Central memory CD8-positive, alpha-beta T cell (primary cell): Measurements from ENCODE around the gene B3GLCT.
"Not testable (repeated sequence)": the region's sequence is repeated elsewhere in the genome, so short reads cannot be mapped to it uniquely, and the experiment has no call there.

Experiments
- ATAC-seq: fragments of 150-1000 bp; cut with Tn5 transposase; replicated peaks from 2 replicates; pipeline ENCODE4 v1.10.0; 2022; ENCODE audit warnings: mild to moderate bottlenecking, moderate FRiP score, moderate number of reproducible peaks; ENCODE audit not compliant: poor library complexity, severe bottlenecking; ENCODE audit errors: extremely low read depth
- DNase-seq, 2 donors: peaks; one replicate each; pipeline ENCODE4 v3.0.0; 2021; ENCODE audit warnings: low spot score in 2 of 2
- H3K27ac Mint-ChIP-seq: one replicate; pipeline ENCODE4 v1.8.0; 2022; ENCODE audit warnings: low read depth, mild to moderate bottlenecking, moderate library complexity, mixed read lengths
- H3K27me3 Mint-ChIP-seq: one replicate; pipeline ENCODE4 v1.8.0; 2022; ENCODE audit warnings: mixed read lengths
- H3K36me3 Mint-ChIP-seq: one replicate; pipeline ENCODE4 v1.8.0; 2022; ENCODE audit warnings: mild to moderate bottlenecking, moderate library complexity, mixed read lengths; ENCODE audit not compliant: insufficient read depth
- H3K4me1 Mint-ChIP-seq: one replicate; pipeline ENCODE4 v1.8.0; 2022; ENCODE audit warnings: mixed read lengths
- H3K4me3 Mint-ChIP-seq: one replicate; pipeline ENCODE4 v1.8.0; 2022; ENCODE audit warnings: mild to moderate bottlenecking, moderate library complexity, mixed read lengths
- H3K9me3 Mint-ChIP-seq: one replicate; pipeline ENCODE4 v1.8.0; 2022; ENCODE audit warnings: mixed read lengths

Gene B3GLCT

GRCh38 chr13:31322702-31323405 is 123.1 kb downstream of the B3GLCT start:
- DNase-seq = no peak
- Mint-ChIP-seq H3K9me3 (no peaks in the 10 kb centered on the region), H3K4me3 (no peak overlapping the region), H3K4me1 (no peaks in the 10 kb centered on the region), H3K36me3 (peaks cover 5% of the 10 kb centered on the region), H3K27ac (no peak overlapping the region), H3K27me3 (no peaks in the 10 kb centered on the region)
- no peak for ATAC-seq

GRCh38 chr13:31327182-31327860 is 127.5 kb downstream of the B3GLCT start:
- ATAC-seq (no peak), DNase-seq (no peak)
- Mint-ChIP-seq H3K27ac (no peak overlapping the region), H3K4me1 (no peaks in the 10 kb centered on the region), H3K27me3 (no peaks in the 10 kb centered on the region), H3K9me3 (no peaks in the 10 kb centered on the region), H3K4me3 (no peak overlapping the region), H3K36me3 (peaks cover 5% of the 10 kb centered on the region)

DNA sequence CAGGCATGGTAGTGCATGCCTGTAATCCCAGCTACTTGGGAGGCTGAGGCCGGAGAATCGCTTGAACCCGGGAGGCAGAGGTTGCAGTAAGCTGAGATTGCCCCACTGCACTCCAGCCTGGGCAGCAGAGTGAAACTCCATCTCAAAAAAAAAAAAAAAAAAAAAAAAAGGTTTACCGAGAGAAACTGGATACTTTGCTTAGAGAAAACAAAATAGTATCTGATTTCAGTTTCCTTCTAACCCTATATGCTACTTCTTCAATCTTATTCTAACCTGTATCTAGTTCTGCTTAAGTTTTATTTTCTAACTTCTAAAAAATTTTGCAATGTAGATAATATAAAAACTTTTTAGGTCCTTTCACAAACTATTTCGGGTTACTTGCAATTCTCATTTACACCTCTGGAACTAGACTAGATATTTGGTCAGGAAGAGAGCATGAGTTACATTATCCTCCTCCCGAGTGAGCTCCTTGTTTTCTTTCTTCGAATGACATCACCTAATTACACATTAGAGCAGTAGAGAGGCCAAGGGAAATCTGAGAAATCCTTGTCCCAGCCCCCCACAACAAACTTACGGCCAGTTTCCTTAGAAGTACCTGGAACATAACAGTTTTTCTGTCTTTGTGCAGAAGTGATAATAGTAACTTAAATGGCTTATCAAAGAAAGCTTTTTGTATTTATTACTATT is 128.9 kb downstream of the B3GLCT start:
- no peak overlapping the region for H3K27ac Mint-ChIP-seq

DNA sequence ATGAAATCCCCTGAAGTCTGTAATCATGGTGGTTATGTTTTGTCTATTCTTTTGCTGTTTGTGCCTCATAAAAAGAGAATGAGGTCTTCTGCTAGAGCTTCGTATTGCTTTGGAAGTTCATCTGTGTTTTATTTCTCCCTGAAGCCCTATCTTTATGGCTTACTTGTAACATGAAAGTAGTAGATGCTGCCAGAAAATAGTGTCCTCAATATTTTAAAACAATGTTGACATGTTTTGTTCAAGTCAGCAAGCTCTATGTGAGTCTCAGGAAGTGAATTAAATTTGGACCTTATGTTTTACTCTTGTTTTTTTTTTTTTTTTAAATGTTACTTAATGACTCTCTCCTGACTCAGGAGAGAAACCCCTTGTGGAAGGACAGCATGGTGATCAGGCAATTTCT is 130.5 kb downstream of the B3GLCT start:
- Mint-ChIP-seq H3K4me3 (no peak overlapping the region), H3K27me3 (no peaks in the 10 kb centered on the region), H3K27ac (no peak overlapping the region), H3K9me3 (no peaks in the 10 kb centered on the region), H3K4me1 (no peaks in the 10 kb centered on the region), H3K36me3 (peaks cover 3% of the 10 kb centered on the region)
- DNase-seq (no peak), ATAC-seq (no peak)

More for the DNA sequence above, 128.9 kb downstream of the B3GLCT start:
- H3K36me3 Mint-ChIP-seq = peaks cover 3% of the 10 kb centered on the region
- H3K9me3 Mint-ChIP-seq = no peaks in the 10 kb centered on the region
- DNase-seq (no peak), ATAC-seq (no peak)
- H3K4me1 Mint-ChIP-seq = no peaks in the 10 kb centered on the region
- H3K27me3 Mint-ChIP-seq = no peaks in the 10 kb centered on the region
- H3K4me3 Mint-ChIP-seq = no peak overlapping the region

GRCh38 chr13:31331068-31331467 is 131.3 kb downstream of the B3GLCT start:
- DNase-seq (no peak), ATAC-seq (no peak)
- peaks cover 3% of the 10 kb centered on the region for H3K36me3 Mint-ChIP-seq
- peaks cover 8% of the 10 kb centered on the region for H3K9me3 Mint-ChIP-seq
- H3K27ac Mint-ChIP-seq = no peak overlapping the region
- no peaks in the 10 kb centered on the region for H3K27me3 Mint-ChIP-seq
- H3K4me3 Mint-ChIP-seq = no peak overlapping the region
- H3K4me1 Mint-ChIP-seq = no peaks in the 10 kb centered on the region

- H3K36me3 Mint-ChIP-seq = no peaks in the 10 kb centered on the region
- ATAC-seq (no peak), DNase-seq (no peak)
- no peaks in the 10 kb centered on the region for H3K27me3 Mint-ChIP-seq
- H3K9me3 Mint-ChIP-seq = peaks cover 26% of the 10 kb centered on the region
- H3K4me1 Mint-ChIP-seq = no peaks in the 10 kb centered on the region
- no peak overlapping the region for H3K4me3 Mint-ChIP-seq
- no peak overlapping the region for H3K27ac Mint-ChIP-seq
These were observed 134.8 kb downstream of the B3GLCT start for GRCh38 chr13:31334547-31334946.

DNA sequence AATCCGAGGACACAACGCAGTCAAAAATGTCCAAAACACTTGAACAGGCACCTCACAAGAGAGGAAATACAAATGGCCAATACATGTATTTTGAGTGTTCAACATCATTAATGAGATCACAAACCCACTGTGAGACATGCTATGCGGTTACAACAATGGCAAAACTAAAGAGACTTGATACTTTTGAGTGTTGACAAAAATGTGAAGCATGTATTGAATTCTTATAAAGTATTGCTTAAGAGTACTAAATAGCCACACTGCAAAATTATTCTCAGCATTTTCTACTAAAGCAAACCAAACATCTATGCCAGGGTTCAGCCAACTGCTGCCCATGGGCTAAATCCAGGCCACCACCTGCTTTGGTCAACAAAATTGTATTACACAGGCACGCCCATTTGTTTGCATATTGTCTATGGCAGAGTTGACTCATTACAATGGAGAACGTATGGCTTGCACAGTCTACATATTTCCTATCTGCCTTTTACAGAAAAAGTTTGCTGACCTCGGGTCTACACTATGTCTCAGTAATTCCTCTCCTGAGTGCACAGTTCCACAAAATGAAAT is 135.3 kb downstream of the B3GLCT start:
- no peak overlapping the region for H3K4me3 Mint-ChIP-seq
- DNase-seq (no peak), ATAC-seq (no peak)
- H3K27ac Mint-ChIP-seq = no peak overlapping the region
- H3K27me3 Mint-ChIP-seq = no peaks in the 10 kb centered on the region
- no peaks in the 10 kb centered on the region for H3K36me3 Mint-ChIP-seq
- peaks cover 26% of the 10 kb centered on the region for H3K9me3 Mint-ChIP-seq
- no peaks in the 10 kb centered on the region for H3K4me1 Mint-ChIP-seq

- DNase-seq, ATAC-seq, H3K4me1 Mint-ChIP-seq, H3K27me3 Mint-ChIP-seq, H3K27ac Mint-ChIP-seq, H3K36me3 Mint-ChIP-seq, H3K4me3 Mint-ChIP-seq: not testable (repeated sequence)
- peaks cover 26% of the 10 kb centered on the region for H3K9me3 Mint-ChIP-seq
These were observed 139.8 kb downstream of the B3GLCT start for GRCh38 chr13:31339616-31340015.

DNA sequence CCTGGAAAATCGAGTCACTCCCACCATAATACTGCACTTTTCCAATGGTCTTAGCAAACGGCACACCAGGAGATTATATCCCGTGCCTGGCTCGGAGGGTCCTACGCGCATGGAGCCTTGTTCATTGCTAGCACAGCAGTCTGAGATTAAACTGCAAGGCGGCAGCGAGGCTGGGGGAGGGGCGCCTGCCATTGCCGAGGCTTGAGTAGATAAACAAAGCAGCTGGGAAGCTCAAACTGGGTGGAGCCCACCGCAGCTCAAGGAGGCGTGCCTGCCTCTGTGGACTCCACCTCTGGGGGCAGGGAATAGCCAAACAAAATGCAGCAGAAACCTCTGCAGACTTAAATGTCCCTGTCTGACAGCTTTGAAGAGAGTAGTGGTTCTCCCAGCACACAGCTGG is 141.1 kb downstream of the B3GLCT start:
- peaks cover 20% of the 10 kb centered on the region for H3K9me3 Mint-ChIP-seq
- not testable (repeated sequence) for H3K4me3 Mint-ChIP-seq, H3K27me3 Mint-ChIP-seq, DNase-seq, H3K4me1 Mint-ChIP-seq, H3K27ac Mint-ChIP-seq, ATAC-seq, H3K36me3 Mint-ChIP-seq

- H3K27ac Mint-ChIP-seq = no peak overlapping the region
- peaks cover 25% of the 10 kb centered on the region for H3K27me3 Mint-ChIP-seq
- no peaks in the 10 kb centered on the region for H3K4me1 Mint-ChIP-seq
- DNase-seq = no peak
- H3K36me3 Mint-ChIP-seq = no peaks in the 10 kb centered on the region
- no peaks in the 10 kb centered on the region for H3K9me3 Mint-ChIP-seq
- H3K4me3 Mint-ChIP-seq = no peak overlapping the region
- no peak for ATAC-seq
These were observed 147.1 kb downstream of the B3GLCT start for GRCh38 chr13:31346891-31347290.

- DNase-seq = no peak
- no peaks in the 10 kb centered on the region for H3K36me3 Mint-ChIP-seq
- no peaks in the 10 kb centered on the region for H3K9me3 Mint-ChIP-seq
- no peak overlapping the region for H3K27ac Mint-ChIP-seq
- no peak overlapping the region for H3K4me3 Mint-ChIP-seq
- H3K4me1 Mint-ChIP-seq = no peaks in the 10 kb centered on the region
- peaks cover 25% of the 10 kb centered on the region for H3K27me3 Mint-ChIP-seq
- no peak for ATAC-seq
These were observed 149.4 kb downstream of the B3GLCT start for GRCh38 chr13:31349156-31349555.

DNA sequence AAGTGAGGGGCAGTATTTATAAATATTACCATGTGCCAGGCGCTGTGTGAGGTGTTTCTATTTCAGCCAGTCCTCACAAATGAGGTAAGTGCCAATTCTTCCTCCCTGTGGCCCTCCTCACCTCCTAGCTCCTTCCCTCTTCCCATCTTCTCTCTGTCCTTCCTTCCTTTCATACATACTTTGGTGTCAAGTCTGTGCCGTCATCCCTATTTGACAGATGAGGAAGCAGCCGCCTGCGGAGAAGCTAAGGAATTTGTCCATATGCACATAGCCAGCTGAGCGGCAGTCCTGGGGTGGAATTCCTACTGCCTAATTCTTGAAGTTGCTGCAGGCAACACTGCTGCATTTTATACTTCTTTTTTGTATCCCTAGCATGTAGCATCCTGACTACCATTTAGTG is 150.8 kb downstream of the B3GLCT start:
- Mint-ChIP-seq H3K4me3 (no peak overlapping the region), H3K27me3 (peaks cover 25% of the 10 kb centered on the region), H3K36me3 (no peaks in the 10 kb centered on the region), H3K27ac (no peak overlapping the region), H3K9me3 (peaks cover 7% of the 10 kb centered on the region), H3K4me1 (no peaks in the 10 kb centered on the region)
- DNase-seq (no peak), ATAC-seq (no peak)
